Keratinocyte (primary cell): ENCODE data around the gene TMEM134.

Source experiments
- CTCF ChIP-seq, 3 experiments: IDR thresholded peaks in 1 of 3; conservative IDR thresholded peaks in 1 of 3; optimal IDR thresholded peaks in 1 of 3; 2 replicates in 2 of 3; 3 replicates in 1 of 3; pipeline versions ENCODE3 to v1.5.1; 2011; ENCODE audit warnings: low read length in 3 of 3, mild to moderate bottlenecking in 3 of 3, moderate library complexity in 2 of 3, control low read depth in 1 of 3, inconsistent platforms in 1 of 3; ENCODE audit not compliant: insufficient read depth in 2 of 3; ENCODE audit errors: extremely low read depth in 1 of 3
- EZH2 ChIP-seq: IDR thresholded peaks from one replicate; pipeline ENCODE4 v1.6.1; 2012; ENCODE audit warnings: inconsistent platforms, mild to moderate bottlenecking, low read length, moderate library complexity

DNA sequence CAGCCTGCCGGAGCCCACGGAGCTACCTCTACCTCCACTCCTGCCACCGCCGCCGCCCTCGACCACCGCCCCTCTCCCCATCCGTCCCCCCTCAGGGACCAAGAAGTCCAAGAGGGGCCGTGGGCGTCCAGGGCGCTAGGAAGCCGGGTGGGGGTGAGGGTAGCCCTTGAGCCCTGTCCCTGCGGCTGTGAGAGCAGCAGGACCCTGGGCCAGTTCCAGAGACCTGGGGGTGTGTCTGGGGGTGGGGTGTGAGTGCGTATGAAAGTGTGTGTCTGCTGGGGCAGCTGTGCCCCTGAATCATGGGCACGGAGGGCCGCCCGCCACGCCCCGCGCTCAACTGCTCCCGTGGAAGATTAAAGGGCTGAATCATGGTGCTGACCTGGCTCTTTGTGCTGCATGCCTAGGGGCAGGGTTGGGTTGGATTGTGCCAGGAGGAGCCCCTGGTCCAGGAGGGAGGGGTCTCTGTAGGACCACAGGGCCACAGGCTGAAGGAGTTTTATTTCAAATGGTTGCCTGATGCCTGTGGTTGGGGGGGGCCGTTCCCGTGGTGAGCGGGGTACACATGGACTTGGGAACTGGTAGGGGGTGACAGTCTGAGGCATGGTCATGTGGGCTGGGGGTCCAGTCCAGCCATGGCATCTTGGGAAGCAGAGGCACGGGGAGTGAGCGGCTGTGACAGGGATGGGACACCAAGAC is 33.9 kb downstream of the TMEM134 start:
- no peak for TF ChIP-seq CTCF (optimal IDR thresholded peaks at IDR 0.05 in 1 of 3, IDR thresholded peaks at IDR 0.05 in 1 of 3, conservative IDR thresholded peaks at IDR 0.05 in 1 of 3; ENCODE audit: extremely low read depth in 1 of 3, insufficient read depth in 2 of 3, low read length in 3 of 3)
- no peak for TF ChIP-seq EZH2
